22Rv1 (cell line): ENCODE results near the gene CCNDBP1.

ENCODE experiments used
- ZFX ChIP-seq: fragments of 450-650 bp; IDR thresholded peaks from 2 replicates; pipeline ENCODE4 v1.6.1; 2017; ENCODE audit warnings: antibody characterized with exemption, borderline replicate concordance
- TF ChIP-seq, protein P1 (sequence below): fragments of 450-650 bp; IDR thresholded peaks from 2 replicates; pipeline ENCODE4 v1.5.1; 2017; ENCODE audit warnings: mild to moderate bottlenecking

DNA sequence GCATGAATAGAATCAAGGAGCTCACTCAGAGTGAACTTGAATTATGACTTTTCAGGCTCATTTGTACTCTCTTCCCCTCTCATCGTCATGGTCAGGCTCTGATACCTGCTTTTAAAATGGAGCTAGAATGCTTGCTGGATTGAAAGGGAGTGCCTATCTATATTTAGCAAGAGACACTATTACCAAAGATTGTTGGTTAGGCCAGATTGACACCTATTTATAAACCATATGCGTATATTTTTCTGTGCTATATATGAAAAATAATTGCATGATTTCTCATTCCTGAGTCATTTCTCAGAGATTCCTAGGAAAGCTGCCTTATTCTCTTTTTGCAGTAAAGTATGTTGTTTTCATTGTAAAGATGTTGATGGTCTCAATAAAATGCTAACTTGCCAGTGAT lies 9.6 kb downstream of the CCNDBP1 start:
- TF ChIP-seq, protein P1, sequence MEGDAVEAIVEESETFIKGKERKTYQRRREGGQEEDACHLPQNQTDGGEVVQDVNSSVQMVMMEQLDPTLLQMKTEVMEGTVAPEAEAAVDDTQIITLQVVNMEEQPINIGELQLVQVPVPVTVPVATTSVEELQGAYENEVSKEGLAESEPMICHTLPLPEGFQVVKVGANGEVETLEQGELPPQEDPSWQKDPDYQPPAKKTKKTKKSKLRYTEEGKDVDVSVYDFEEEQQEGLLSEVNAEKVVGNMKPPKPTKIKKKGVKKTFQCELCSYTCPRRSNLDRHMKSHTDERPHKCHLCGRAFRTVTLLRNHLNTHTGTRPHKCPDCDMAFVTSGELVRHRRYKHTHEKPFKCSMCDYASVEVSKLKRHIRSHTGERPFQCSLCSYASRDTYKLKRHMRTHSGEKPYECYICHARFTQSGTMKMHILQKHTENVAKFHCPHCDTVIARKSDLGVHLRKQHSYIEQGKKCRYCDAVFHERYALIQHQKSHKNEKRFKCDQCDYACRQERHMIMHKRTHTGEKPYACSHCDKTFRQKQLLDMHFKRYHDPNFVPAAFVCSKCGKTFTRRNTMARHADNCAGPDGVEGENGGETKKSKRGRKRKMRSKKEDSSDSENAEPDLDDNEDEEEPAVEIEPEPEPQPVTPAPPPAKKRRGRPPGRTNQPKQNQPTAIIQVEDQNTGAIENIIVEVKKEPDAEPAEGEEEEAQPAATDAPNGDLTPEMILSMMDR = no peak
- no peak for TF ChIP-seq ZFX
